Stimulated activated naive B cell treated with anti-CD40 and anti-IgM and Interleukin-4, amounts not matched to agents 10 μg/mL and 1 μg/mL and 100 μg/mL, for 72 hours (primary cell): Measurements from ENCODE around the gene UMOD.

ENCODE experiments used
- ATAC-seq, 2 donors: fragments of 150-1000 bp; cut with Tn5 transposase; replicated peaks; 2 replicates each; pipeline ENCODE4 v1.10.0; 2021; ENCODE audit warnings: moderate library complexity in 1 of 2
- DNase-seq: peaks from one replicate; pipeline ENCODE4 v3.0.0; 2021
- H3K27ac Mint-ChIP-seq: one replicate; pipeline ENCODE4 v1.8.0; 2022; ENCODE audit warnings: mild to moderate bottlenecking, mixed read lengths
- H3K27me3 Mint-ChIP-seq, 2 donors: one replicate each; pipeline ENCODE4 v1.8.0; 2022; ENCODE audit warnings: mixed read lengths in 2 of 2
- H3K36me3 Mint-ChIP-seq, 2 donors: one replicate each; pipeline ENCODE4 v1.8.0; 2022; ENCODE audit warnings: mixed read lengths in 2 of 2, mild to moderate bottlenecking in 1 of 2
- H3K4me1 Mint-ChIP-seq, 2 donors: one replicate each; pipeline ENCODE4 v1.8.0; 2022; ENCODE audit warnings: mixed read lengths in 2 of 2, mild to moderate bottlenecking in 1 of 2
- H3K4me3 Mint-ChIP-seq, 2 donors: one replicate each; pipeline ENCODE4 v1.8.0; 2022; ENCODE audit warnings: mild to moderate bottlenecking in 2 of 2, mixed read lengths in 2 of 2, moderate library complexity in 1 of 2
- H3K9me3 Mint-ChIP-seq, 2 donors: one replicate each; pipeline ENCODE4 v1.8.0; 2022; ENCODE audit warnings: mixed read lengths in 2 of 2, mild to moderate bottlenecking in 1 of 2

UMOD gene

GRCh38 chr16:20347666-20348364 is 4.7 kb downstream of the UMOD start:
- no peaks in the 10 kb centered on the region for H3K4me1 Mint-ChIP-seq

DNA sequence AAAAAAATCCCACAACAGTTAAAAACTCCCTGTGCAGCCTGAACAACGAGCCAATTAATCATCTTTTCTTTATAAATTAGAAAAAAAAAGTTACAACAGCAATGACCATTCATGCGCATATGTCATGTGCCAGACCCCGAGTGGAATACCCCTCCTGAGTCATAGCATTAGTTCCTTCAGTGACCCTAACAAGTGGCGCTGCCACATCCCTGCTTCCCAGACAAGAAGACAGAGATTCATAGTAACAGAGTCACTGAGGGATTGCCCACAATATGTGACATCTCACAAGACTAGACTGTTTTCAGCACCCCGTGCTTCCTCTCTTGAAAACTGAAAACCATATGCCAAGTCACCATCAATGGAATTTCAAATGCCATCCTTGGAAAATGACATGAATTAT is 7.9 kb downstream of the UMOD start:
- no peaks in the 10 kb centered on the region for H3K36me3 Mint-ChIP-seq
- no peaks in the 10 kb centered on the region for H3K4me1 Mint-ChIP-seq
- peaks cover 8 to 17% of the 10 kb centered on the region in 2 donors for H3K27me3 Mint-ChIP-seq
- DNase-seq: no peak
- no peak overlapping the region for H3K27ac Mint-ChIP-seq
- no peak for ATAC-seq
- peaks cover 0 to 4% of the 10 kb centered on the region in 2 donors for H3K9me3 Mint-ChIP-seq
- no peak overlapping the region for H3K4me3 Mint-ChIP-seq

More at GRCh38 chr16:20347666-20348364, 4.7 kb downstream of the UMOD start:
- Mint-ChIP-seq H3K27ac (no peak overlapping the region), H3K36me3 (no peaks in the 10 kb centered on the region), H3K4me3 (no peak overlapping the region), H3K27me3 (peaks cover 12 to 17% of the 10 kb centered on the region in 2 donors), H3K9me3 (no peaks in the 10 kb centered on the region)
- ATAC-seq: no peak
- no peak for DNase-seq

- Mint-ChIP-seq H3K27ac (no peak overlapping the region), H3K36me3 (no peaks in the 10 kb centered on the region)
These were observed 12.8 kb downstream of the UMOD start for GRCh38 chr16:20339744-20340143.

GRCh38 chr16:20336955-20337354 is 15.6 kb downstream of the UMOD start:
- Mint-ChIP-seq H3K27ac (no peak overlapping the region), H3K27me3 (peaks cover 4 to 6% of the 10 kb centered on the region in 2 donors), H3K4me1 (no peaks in the 10 kb centered on the region), H3K36me3 (no peaks in the 10 kb centered on the region), H3K9me3 (peaks cover 0 to 4% of the 10 kb centered on the region in 2 donors), H3K4me3 (no peak overlapping the region)
- ATAC-seq (no peak), DNase-seq (no peak)

More at GRCh38 chr16:20339744-20340143, 12.8 kb downstream of the UMOD start:
- no peaks in the 10 kb centered on the region for H3K4me1 Mint-ChIP-seq
- H3K9me3 Mint-ChIP-seq: peaks cover 0 to 4% of the 10 kb centered on the region in 2 donors
- no peak for ATAC-seq
- peaks cover 4 to 6% of the 10 kb centered on the region in 2 donors for H3K27me3 Mint-ChIP-seq
- no peak overlapping the region for H3K4me3 Mint-ChIP-seq
- no peak for DNase-seq

GRCh38 chr16:20334396-20334795 is 18.1 kb downstream of the UMOD start:
- DNase-seq (no peak), ATAC-seq (no peak)
- Mint-ChIP-seq H3K36me3 (no peaks in the 10 kb centered on the region), H3K9me3 (no peaks in the 10 kb centered on the region), H3K27me3 (peaks cover 0 to 6% of the 10 kb centered on the region in 2 donors), H3K4me3 (no peak overlapping the region), H3K4me1 (no peaks in the 10 kb centered on the region), H3K27ac (no peak overlapping the region)

- no peak overlapping the region for H3K4me3 Mint-ChIP-seq
- H3K27ac Mint-ChIP-seq: no peak overlapping the region
- no peak for ATAC-seq
- H3K36me3 Mint-ChIP-seq: no peaks in the 10 kb centered on the region
- no peaks in the 10 kb centered on the region for H3K4me1 Mint-ChIP-seq
- peaks cover 0 to 6% of the 10 kb centered on the region in 2 donors for H3K27me3 Mint-ChIP-seq
- no peak for DNase-seq
- no peaks in the 10 kb centered on the region for H3K9me3 Mint-ChIP-seq
These were observed 19.4 kb downstream of the UMOD start for GRCh38 chr16:20333120-20333519.

GRCh38 chr16:20332411-20332810 is 20.1 kb downstream of the UMOD start:
- ATAC-seq (no peak), DNase-seq (no peak)
- Mint-ChIP-seq H3K36me3 (no peaks in the 10 kb centered on the region), H3K27me3 (peaks cover 0 to 6% of the 10 kb centered on the region in 2 donors), H3K27ac (no peak overlapping the region), H3K4me3 (no peak overlapping the region), H3K4me1 (no peaks in the 10 kb centered on the region), H3K9me3 (no peaks in the 10 kb centered on the region)

DNA sequence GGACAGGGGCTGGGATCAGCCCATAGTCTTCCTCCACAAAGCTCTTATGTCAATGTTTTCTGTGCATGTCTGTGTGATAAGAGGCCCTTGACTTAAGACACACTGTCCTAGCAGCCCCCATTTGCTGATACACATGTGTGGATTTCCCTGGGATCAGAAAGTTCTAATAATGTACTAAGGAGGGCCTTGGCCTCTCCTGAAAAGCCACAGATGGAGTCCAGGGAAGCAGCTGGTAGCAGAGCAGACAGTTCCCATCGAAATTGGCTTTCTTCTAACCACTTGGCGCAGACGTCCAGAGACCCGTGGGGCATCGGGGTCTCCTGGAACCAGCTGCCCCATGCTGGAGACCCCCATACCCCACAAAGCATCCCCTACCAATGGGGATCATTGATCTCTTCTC is 20.9 kb downstream of the UMOD start:
- ATAC-seq: no peak
- DNase-seq: no peak
- Mint-ChIP-seq H3K36me3 (no peaks in the 10 kb centered on the region), H3K27ac (no peak overlapping the region), H3K9me3 (no peaks in the 10 kb centered on the region), H3K4me1 (no peaks in the 10 kb centered on the region), H3K4me3 (no peak overlapping the region), H3K27me3 (peaks cover 0 to 6% of the 10 kb centered on the region in 2 donors)

- DNase-seq (no peak), ATAC-seq (no peak)
- no peaks in the 10 kb centered on the region for H3K9me3 Mint-ChIP-seq
- H3K4me3 Mint-ChIP-seq: no peak overlapping the region
- H3K27ac Mint-ChIP-seq: no peak overlapping the region
- no peaks in the 10 kb centered on the region for H3K36me3 Mint-ChIP-seq
- no peaks in the 10 kb centered on the region for H3K4me1 Mint-ChIP-seq
- no peaks in the 10 kb centered on the region for H3K27me3 Mint-ChIP-seq
These were observed 22.9 kb downstream of the UMOD start for GRCh38 chr16:20329392-20330138.

DNA sequence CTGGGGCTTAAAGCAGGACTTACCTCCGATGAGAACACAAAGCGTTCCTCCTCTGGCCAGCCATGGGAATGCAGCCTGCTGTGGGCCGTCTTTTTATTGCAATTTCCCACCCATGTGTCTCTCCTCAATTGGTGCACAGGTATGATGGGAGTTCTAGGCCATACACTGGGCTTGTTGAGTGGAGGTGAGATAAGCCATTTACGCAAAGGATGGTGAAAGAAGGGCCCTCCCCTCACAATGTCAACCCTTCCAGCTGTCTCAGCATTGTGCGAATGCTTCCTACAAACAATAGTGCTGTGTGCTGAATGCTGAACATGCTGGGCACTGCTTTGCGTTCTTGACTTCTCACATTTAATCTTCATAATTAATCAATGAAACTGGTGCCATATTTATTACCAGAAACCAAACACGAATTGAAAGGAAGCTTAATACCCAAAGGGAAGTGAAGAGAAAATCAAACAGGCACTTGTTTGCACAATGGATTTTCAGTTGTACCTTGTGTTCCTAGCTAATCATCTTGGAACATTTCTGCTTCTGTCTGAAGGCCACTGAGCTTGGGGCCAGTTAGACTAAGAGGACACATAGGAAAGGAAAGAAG is 25.0 kb downstream of the UMOD start, which contains the start of gene GP2:
Gene GP2 (minus strand): TSS at position 70 of the 598 bp plus-strand sequence. CDS start 1,082 bp downstream, outside the sequence.
- Mint-ChIP-seq H3K4me1 (no peaks in the 10 kb centered on the region), H3K4me3 (no peak within 1 kb of the TSS), H3K9me3 (no peaks in the 10 kb centered on the region), H3K27ac (no peak within 1 kb of the TSS), H3K36me3 (no peaks in the 10 kb centered on the region), H3K27me3 (peaks cover 4 to 5% of the 10 kb centered on the region in 2 donors)
- no peak for DNase-seq
- ATAC-seq: no peak

DNA sequence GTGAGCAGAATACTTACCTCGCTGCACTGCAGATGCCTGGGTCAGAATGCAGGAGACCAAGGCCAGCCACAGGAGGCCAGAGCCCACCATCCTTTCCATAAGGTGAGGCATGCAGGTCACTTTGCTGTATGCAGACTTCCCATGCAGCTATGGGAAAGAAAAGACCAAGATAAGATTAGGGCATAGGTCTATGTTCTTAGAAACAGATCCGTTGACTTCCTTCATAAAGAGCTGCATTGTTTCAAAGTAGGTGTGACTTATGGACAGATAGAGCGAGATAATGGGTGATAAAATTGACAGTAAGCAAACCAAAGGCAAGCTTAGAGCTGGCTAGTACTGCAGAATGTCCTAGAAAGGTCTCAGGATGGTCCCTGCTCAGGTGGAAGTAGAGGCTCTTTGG is 26.2 kb downstream of the UMOD start:
- Mint-ChIP-seq H3K4me3 (no peak overlapping the region), H3K36me3 (no peaks in the 10 kb centered on the region), H3K4me1 (no peaks in the 10 kb centered on the region), H3K27ac (no peak overlapping the region), H3K9me3 (no peaks in the 10 kb centered on the region), H3K27me3 (peaks cover 5 to 7% of the 10 kb centered on the region in 2 donors)
- ATAC-seq: no peak
- no peak for DNase-seq

- Mint-ChIP-seq H3K27ac (no peak overlapping the region), H3K36me3 (no peaks in the 10 kb centered on the region), H3K4me3 (no peak overlapping the region), H3K27me3 (peaks cover 5 to 8% of the 10 kb centered on the region in 2 donors), H3K4me1 (no peaks in the 10 kb centered on the region), H3K9me3 (no peaks in the 10 kb centered on the region)
- ATAC-seq: no peak
- DNase-seq: no peak
These were observed 27.5 kb downstream of the UMOD start for GRCh38 chr16:20325005-20325404.

- no peak for DNase-seq
- no peak overlapping the region for H3K27ac Mint-ChIP-seq
- no peaks in the 10 kb centered on the region for H3K4me1 Mint-ChIP-seq
- no peaks in the 10 kb centered on the region for H3K9me3 Mint-ChIP-seq
- no peak for ATAC-seq
- no peaks in the 10 kb centered on the region for H3K36me3 Mint-ChIP-seq
- peaks cover 5 to 8% of the 10 kb centered on the region in 2 donors for H3K27me3 Mint-ChIP-seq
- no peak overlapping the region for H3K4me3 Mint-ChIP-seq
These were observed 28.9 kb downstream of the UMOD start for GRCh38 chr16:20323591-20324117.

GRCh38 chr16:20322696-20323095 is 29.8 kb downstream of the UMOD start:
- Mint-ChIP-seq H3K36me3 (no peaks in the 10 kb centered on the region), H3K27ac (no peak overlapping the region), H3K9me3 (no peaks in the 10 kb centered on the region), H3K27me3 (peaks cover 5 to 8% of the 10 kb centered on the region in 2 donors), H3K4me3 (no peak overlapping the region), H3K4me1 (no peaks in the 10 kb centered on the region)
- DNase-seq (no peak), ATAC-seq (no peak)
